VCaP (cell line): ENCODE data around the gene GOLGA8B.
"Not testable (repeated sequence)": the region's sequence is repeated elsewhere in the genome, so short reads cannot be mapped to it uniquely, and the experiment has no call there.

Source experiments
- H3K27ac ChIP-seq: fragments of 450-650 bp; 2 replicates; pipeline ENCODE4 v1.5.1; 2017
- CTCF ChIP-seq: fragments of 450-650 bp; conservative IDR thresholded peaks from 2 replicates; pipeline ENCODE4 v1.5.1; 2017; ENCODE audit warnings: mild to moderate bottlenecking, moderate library complexity

GOLGA8B gene

GRCh38 chr15:34581043-34581365 lies 2.4 kb downstream of the GOLGA8B start:
- no peak for TF ChIP-seq CTCF
- H3K27ac ChIP-seq: no peak overlapping the region

DNA sequence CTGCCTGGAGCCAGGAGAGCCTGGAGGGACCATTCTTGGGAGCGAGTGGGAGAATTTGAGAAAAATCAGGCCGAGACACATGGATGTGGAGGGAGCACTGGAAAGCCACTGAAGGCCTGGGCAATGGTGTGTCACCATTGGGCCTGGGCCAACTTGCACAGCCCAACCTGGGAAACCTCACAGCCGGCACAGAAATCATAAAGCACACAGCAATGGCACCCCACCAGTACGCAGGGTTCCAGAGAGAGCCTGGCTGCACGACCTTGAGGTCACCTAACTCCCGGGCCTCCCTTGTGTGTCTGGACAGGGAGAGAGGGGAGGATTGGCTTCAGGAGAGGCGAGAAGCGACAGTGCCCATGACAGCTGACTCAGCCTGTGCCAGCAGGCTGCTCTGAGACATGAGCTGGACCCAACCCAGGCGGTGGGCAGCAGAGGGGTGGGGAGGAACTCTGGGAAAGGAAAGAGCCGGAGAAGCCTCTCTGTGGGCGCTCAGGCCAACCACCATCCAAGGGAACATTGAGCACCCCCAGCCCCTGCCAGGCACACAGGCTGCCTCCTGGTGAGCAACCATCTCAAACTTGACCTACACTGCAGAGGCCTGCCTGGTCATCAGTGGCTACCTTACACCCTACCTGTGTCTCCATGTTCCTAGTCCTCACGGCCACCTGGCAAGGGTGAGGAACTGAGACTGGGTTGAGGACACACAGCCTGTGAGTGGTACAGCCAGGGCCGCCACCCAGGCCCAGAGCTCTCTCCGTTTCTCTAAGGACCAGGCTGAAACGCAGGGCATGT lies 3.0 kb downstream of the GOLGA8B start:
- H3K27ac ChIP-seq: not testable (repeated sequence)

GRCh38 chr15:34578283-34578674 lies 5.2 kb downstream of the GOLGA8B start:
- no peak overlapping the region for H3K27ac ChIP-seq
- TF ChIP-seq CTCF: no peak

GRCh38 chr15:34577658-34578282 lies 5.7 kb downstream of the GOLGA8B start:
- not testable (repeated sequence) for H3K27ac ChIP-seq

DNA sequence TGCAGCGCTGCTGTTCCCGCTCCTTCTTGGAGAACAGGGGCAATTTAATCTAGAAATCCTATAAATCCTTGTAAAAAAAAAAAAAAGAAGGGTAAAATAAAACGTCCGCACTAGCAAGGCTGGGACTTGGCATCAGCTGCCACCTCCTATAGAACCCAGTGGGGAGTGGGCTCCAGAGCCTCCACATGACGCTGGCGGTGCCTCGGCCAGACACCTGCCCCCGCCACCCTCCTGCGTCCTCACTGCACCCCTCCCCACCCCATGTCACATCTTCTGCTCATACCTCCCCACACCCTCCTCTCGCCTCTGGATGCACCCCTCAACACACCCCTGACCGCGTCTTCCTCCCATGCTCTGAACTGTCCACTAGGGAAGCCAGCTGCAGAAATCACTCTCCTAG lies 8.4 kb downstream of the GOLGA8B start:
- not testable (repeated sequence) for H3K27ac ChIP-seq

GRCh38 chr15:34572921-34573320 lies 10.5 kb downstream of the GOLGA8B start:
- H3K27ac ChIP-seq: not testable (repeated sequence)

DNA sequence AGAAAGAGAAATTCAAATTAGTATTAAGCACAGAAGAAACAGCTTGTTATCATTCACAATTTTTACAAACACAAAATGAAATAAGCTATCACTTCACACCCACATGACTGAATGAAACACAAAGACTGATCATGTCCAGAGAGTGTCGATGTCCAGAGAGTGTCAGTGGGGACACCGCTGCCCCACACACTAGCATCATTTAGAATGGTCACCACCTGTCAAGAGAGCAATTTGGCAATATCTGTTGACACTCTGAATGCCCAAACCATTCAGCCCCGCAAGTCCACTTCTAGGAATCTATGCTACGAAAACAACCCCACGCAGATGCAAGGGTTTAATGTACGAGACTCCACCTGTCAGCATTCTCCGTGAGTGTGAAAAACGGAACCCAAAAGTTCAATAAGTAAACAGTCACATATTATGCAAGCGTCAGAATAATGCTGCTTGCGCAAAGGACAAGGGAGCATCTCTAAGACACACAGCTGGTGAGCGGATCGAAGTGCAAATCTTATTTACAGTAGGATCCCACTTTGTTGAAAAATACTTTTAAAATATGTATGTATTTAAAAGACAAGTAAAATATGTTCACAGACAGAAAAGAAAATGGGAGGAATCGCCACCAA lies 11.3 kb downstream of the GOLGA8B start:
- H3K27ac ChIP-seq: not testable (repeated sequence)

GRCh38 chr15:34569670-34570396 lies 13.6 kb downstream of the GOLGA8B start:
- not testable (repeated sequence) for H3K27ac ChIP-seq

GRCh38 chr15:34567174-34567573 lies 16.3 kb downstream of the GOLGA8B start:
- H3K27ac ChIP-seq: not testable (repeated sequence)

GRCh38 chr15:34564711-34565110 lies 18.7 kb downstream of the GOLGA8B start:
- not testable (repeated sequence) for H3K27ac ChIP-seq

DNA sequence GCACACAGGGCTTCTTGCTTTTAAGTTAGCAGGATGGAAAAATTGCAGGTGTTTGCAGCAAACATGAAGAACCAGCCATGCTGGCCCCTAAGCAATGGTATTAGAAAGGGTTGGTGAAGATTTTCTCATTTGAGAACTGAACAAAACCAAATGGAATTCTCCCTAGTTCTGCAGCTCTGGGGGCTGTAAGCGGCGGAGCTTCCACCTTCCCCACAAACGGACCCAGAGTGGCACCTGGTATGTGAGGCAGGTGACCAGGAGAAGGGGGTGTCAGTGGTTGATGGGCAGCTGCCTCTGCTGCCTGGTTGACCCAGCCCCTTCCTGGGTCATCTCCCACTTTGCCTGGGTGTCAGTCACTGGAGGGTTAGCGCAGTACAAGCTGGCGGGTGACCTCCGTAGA lies 22.6 kb downstream of the GOLGA8B start:
- not testable (repeated sequence) for H3K27ac ChIP-seq

GRCh38 chr15:34559764-34560163 lies 23.7 kb downstream of the GOLGA8B start:
- H3K27ac ChIP-seq: not testable (repeated sequence)

DNA sequence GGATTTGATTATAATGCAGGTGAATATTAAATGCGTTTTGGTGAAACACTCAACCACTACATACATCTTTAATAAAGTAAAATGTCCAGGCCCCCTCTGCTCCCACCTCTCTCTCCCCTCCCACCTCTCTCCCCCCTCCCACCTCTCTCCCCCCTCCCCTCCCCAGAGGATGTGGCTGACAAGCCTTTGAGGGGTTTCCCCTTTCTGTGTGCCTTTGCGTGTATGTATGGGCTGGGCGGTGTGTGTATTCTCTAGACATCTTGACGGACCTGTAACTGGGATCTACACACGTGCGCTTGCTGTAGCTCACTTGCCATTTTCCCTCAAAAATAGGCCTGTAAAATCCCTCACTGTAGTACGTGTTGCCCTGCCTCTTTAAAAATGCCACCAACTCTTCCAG lies 28.3 kb downstream of the GOLGA8B start:
- not testable (repeated sequence) for H3K27ac ChIP-seq

DNA sequence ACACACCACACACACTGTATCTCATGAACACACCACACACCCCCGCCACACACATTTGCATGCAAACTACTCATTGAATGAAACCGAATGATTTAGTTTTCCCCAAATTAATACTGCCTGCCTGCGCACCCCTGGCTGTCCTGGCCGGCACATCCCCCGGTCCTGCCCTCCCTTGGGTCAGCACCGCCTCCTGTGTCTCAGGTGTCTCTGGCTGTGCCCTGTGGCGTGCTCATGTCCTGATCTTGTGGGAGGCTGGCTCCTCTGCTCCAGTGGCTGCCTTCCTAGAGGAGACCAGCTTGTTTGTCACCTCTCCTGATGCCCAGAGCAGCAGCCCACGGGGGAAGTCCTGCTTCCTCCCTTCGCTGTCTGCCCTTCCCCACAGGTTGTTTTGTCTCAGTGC lies 28.7 kb downstream of the GOLGA8B start:
- H3K27ac ChIP-seq: not testable (repeated sequence)

DNA sequence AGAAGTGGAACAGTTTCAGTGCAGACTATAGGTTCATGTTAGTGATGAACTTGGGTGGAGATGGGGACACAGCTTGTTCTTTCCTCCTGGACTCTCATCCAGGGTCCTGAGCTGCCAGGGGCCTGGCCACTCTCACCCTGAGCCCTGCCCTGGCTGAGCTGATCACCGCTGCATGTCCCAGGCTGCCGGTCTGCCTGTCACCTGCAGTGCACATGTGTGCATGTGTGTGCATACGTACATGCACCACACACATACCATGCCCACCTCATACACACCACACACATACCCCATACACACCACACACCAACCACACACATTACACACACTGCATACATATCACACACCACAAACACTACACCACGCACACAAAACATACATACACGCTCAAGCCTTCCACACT lies 29.3 kb downstream of the GOLGA8B start:
- H3K27ac ChIP-seq: not testable (repeated sequence)

GRCh38 chr15:34550129-34550528 lies 33.3 kb downstream of the GOLGA8B start:
- H3K27ac ChIP-seq: not testable (repeated sequence)

DNA sequence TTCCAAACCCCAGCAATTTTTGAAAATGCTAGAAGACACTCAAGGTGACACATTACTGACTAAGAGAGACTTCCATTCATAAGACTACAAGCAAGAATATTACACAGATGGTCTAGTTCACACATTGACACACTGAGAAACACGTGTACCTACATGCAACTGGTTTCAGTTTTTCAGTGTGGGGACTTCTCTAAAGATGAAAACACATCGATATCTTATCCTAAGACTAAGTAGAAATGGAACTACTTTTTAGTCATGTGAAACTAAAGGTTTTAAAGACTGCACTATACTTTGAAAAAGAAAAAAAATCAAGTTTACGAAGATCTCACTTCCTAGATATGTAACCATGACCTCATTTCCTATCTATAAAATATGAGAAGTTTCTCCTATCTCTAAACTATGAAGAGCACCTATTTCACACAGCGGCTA lies 34.1 kb downstream of the GOLGA8B start:
- not testable (repeated sequence) for H3K27ac ChIP-seq

DNA sequence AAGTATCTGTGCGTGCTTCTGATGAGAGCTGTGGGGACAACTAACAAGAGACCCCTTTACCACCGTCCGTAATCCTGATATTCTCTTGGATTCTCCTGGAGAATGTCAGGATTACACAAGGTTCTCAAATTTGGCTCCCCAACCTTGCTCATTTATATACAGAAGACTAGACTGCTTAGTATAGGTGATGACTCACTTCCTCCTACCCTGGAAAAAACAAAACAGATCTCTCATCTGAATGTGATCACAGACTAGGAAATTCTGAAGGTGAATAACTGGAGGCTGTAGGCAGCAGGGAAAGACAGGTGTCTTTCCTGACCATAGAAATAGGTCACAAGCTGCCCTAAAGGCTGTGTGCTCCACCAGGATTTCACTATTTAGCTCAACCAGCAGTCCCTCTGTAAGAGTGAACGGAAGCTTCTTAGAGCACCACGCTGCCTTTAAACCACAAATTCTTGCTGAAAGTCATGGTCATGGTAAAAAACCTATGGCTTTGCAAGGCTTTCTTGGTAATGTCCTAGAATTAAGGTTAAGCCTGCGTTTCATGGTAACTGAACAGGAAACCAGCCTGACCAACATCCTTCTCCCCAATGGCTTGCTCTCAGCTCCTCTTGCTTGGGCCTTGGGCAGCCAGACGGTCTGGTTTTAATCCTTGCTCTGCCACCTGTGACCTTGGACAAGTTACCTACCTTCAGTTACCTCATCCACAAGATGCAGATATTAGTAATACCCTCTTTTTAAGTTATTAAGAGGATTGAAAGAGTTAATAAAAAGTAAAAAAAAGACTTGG lies 39.4 kb downstream of the GOLGA8B start:
- not testable (repeated sequence) for H3K27ac ChIP-seq

DNA sequence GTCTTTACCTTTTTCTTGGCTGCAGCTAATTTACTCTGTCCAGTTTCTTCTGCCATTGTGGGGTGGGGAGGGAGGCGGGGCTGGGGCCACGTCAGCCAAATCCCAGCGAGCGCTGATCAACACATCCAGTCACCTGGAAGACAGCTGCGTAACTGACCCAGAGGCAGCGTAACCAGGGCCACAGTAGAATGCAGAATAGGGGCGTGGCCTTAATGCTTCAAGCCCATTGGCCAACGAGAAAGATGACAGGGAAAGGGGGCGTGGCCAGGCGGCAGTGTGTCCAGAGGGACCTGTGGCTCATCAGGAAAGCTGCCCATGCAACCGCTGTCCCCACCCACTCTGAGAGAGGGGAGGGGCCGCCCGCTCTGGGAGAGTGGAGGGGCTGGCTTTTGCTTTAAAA lies 47.6 kb downstream of the GOLGA8B start:
- not testable (repeated sequence) for H3K27ac ChIP-seq
